ENCODE data around the gene AOX1. TPM values are rescaled to one million over a fixed set of nuclear protein-coding genes. Genes with fewer than 3 reads are reported as not detected.

AOX1 gene
- total RNA-seq, 1 experiment from 2014 or later: 0.71 TPM

DNA sequence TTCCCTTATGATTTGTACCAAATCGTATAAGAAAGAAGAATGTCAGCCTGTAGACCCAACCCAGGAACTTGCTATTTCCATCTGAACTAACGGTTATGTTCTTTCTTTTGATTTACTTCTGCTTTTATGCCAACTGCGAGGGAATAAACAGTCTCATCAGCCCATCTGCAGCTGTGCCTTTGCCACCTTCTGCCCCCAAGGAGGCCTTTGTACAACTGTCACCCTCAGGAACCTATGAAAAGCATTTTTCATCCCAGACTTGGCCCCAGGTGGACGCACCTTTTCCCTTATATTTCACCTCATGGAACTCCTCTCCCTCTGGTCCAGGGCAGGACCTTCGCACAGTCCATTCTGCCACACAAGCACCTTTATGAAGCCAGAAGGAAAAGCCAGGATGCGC is 109.8 kb downstream of the AOX1 start (continued):
- TF ChIP-seq, protein P1, sequence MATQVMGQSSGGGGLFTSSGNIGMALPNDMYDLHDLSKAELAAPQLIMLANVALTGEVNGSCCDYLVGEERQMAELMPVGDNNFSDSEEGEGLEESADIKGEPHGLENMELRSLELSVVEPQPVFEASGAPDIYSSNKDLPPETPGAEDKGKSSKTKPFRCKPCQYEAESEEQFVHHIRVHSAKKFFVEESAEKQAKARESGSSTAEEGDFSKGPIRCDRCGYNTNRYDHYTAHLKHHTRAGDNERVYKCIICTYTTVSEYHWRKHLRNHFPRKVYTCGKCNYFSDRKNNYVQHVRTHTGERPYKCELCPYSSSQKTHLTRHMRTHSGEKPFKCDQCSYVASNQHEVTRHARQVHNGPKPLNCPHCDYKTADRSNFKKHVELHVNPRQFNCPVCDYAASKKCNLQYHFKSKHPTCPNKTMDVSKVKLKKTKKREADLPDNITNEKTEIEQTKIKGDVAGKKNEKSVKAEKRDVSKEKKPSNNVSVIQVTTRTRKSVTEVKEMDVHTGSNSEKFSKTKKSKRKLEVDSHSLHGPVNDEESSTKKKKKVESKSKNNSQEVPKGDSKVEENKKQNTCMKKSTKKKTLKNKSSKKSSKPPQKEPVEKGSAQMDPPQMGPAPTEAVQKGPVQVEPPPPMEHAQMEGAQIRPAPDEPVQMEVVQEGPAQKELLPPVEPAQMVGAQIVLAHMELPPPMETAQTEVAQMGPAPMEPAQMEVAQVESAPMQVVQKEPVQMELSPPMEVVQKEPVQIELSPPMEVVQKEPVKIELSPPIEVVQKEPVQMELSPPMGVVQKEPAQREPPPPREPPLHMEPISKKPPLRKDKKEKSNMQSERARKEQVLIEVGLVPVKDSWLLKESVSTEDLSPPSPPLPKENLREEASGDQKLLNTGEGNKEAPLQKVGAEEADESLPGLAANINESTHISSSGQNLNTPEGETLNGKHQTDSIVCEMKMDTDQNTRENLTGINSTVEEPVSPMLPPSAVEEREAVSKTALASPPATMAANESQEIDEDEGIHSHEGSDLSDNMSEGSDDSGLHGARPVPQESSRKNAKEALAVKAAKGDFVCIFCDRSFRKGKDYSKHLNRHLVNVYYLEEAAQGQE (IDR thresholded peaks at IDR 0.05; ENCODE audit: low read depth): no peak
- TF ChIP-seq ZFX (IDR thresholded peaks at IDR 0.05): no peak
- no peak for TF ChIP-seq SIN3A (IDR thresholded peaks at IDR 0.05; ENCODE audit: low read depth)
- TF ChIP-seq JUND (IDR thresholded peaks at IDR 0.05): no peak

DNA sequence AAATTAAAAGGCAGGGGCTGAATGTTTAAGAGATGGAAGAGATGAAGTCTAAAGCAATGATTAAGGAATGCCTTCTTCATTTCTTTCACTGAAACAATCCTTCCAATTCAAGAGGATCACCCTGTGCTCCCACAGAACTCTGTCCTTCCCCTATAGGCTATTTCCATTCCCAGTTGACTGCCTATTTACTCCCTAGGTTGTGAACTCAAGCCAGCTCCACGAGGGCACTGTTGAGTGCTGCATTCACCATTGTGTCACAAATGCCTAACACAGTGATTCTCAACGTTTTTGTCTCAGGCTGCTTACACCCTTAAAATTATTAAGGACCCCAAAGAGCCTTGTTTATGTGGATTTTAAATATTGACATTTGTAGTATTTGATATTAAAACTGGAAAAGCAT is 112.4 kb downstream of the AOX1 start:
- POLR2A ChIA-PET: no interaction called here
- H3K4me1 ChIP-seq (ENCODE audit: control insufficient read depth in 1 of 2, insufficient read depth in 2 of 2, low read length in 2 of 2): peaks cover 0 to 6% of the 10 kb centered on the region in 2 experiments; a peak in 1 of 4 replicates
- no peak overlapping the region for H3K4me2 ChIP-seq (ENCODE audit: low read length)
- H3K9me2 ChIP-seq (ENCODE audit: insufficient read depth): no peaks in the 10 kb centered on the region
- intact Hi-C loops (cut with micrococcal nuclease): no loop called here
- CTCF ChIA-PET: no interaction called here
- no peaks in the 10 kb centered on the region for H4K20me1 ChIP-seq (ENCODE audit: insufficient read depth)
- no peaks in the 10 kb centered on the region for H3K36me3 ChIP-seq (ENCODE audit: control insufficient read depth in 1 of 2, insufficient read depth in 2 of 2, low read length in 2 of 2)
- TF ChIP-seq POLR2A (IDR thresholded peaks at IDR 0.05; ENCODE audit: borderline replicate concordance, extremely low read depth, insufficient read depth, insufficient read length) (no peak), EZH2 (IDR thresholded peaks at IDR 0.05) (no peak), ELF1 (IDR thresholded peaks at IDR 0.05; ENCODE audit: borderline replicate concordance, low read depth) (no peak), CBX3 (IDR thresholded peaks at IDR 0.05; ENCODE audit: low read depth) (no peak), TCF7L2 (IDR thresholded peaks at IDR 0.05; ENCODE audit: borderline replicate concordance, extremely low read depth, insufficient read depth, insufficient read length) (no peak)
- TF ChIP-seq, protein P2, sequence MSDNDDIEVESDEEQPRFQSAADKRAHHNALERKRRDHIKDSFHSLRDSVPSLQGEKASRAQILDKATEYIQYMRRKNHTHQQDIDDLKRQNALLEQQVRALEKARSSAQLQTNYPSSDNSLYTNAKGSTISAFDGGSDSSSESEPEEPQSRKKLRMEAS (IDR thresholded peaks at IDR 0.05): no peak
- BruUV-seq (replicated peaks): no TSS peak
- H3K9me3 ChIP-seq (ENCODE audit: control insufficient read depth in 1 of 2, insufficient read depth in 1 of 2, low read depth in 1 of 2, low read length in 2 of 2): no peaks in the 10 kb centered on the region
- H3K27ac ChIP-seq (ENCODE audit: low read depth, low read length): no peak overlapping the region
- H2AFZ ChIP-seq (ENCODE audit: low read depth, low read length, poor library complexity, severe bottlenecking): no peak overlapping the region
- RAD21 ChIA-PET (ENCODE audit: low non-redundant PET in 1 of 2, low total read pairs in 2 of 2, uncharacterized antibody in 2 of 2, unreplicated experiment in 2 of 2): no interaction called here
- no peak overlapping the region for H3K9ac ChIP-seq (ENCODE audit: low read length)
- ATAC-seq: no peak
- no peaks in the 10 kb centered on the region for H3K27me3 ChIP-seq (ENCODE audit: insufficient read depth, low read length)
- no peak overlapping the region for H3K4me3 ChIP-seq (replicated peaks in 1 of 2; ENCODE audit: low read depth in 1 of 2, low read length in 2 of 2)
- no peaks in the 10 kb centered on the region for H3K79me2 ChIP-seq (ENCODE audit: insufficient read depth, low read length)
- DNase-seq (ENCODE audit: low read depth, low spot score): no peak
